ENCODE results near the gene MECP2.

MECP2 gene

GRCh38 chrX:154131955-154132354 lies 34.4 kb upstream of the MECP2 start:
- Histone ChIP-seq H3K36me3 (ENCODE audit: control insufficient read depth, insufficient read depth, low read length) (no peaks in the 10 kb centered on the region), H3K27ac (ENCODE audit: low read length) (no peak overlapping the region), H3K4me1 (ENCODE audit: control insufficient read depth, insufficient read depth, low read length) (no peaks in the 10 kb centered on the region), H3K27me3 (ENCODE audit: control insufficient read depth, insufficient read depth, low read length) (no peaks in the 10 kb centered on the region), H3K9me3 (ENCODE audit: control insufficient read depth, insufficient read depth, low read length) (no peaks in the 10 kb centered on the region), H3K4me3 (ENCODE audit: low read length) (no peak overlapping the region)
- no CpG with 5 or more reads among the region's 4 CpGs for WGBS (ENCODE audit: insufficient coverage, insufficient read length)
- no peak for DNase-seq (ENCODE audit: low read depth, low spot score)

DNA sequence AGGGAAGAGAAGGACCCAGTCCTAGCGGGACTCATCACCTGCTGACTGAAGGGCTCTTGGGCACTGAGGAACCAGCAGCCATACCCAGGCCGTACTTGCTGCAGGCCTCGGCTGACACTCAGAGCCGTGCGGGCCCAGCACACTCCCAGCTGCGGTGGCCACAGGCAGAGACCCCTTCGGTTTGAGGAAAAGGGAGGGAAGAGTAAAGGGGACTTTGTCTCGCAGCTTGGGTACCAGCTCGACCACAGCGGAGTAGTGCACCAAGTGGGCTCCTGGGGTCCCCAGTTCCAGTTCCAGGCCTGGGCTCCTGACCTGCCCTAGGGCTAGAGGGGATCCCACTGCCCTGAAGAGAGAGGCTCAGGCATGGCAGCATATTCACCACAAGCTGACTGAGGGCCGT lies 28.6 kb upstream of the MECP2 start:
- DNase-seq (ENCODE audit: low read depth, low spot score): no peak
- Histone ChIP-seq H3K36me3 (ENCODE audit: control insufficient read depth, insufficient read depth, low read length) (no peaks in the 10 kb centered on the region), H3K4me3 (ENCODE audit: low read length) (no peak overlapping the region), H3K27ac (ENCODE audit: low read length) (no peak overlapping the region), H3K27me3 (ENCODE audit: control insufficient read depth, insufficient read depth, low read length) (no peaks in the 10 kb centered on the region), H3K4me1 (ENCODE audit: control insufficient read depth, insufficient read depth, low read length) (no peaks in the 10 kb centered on the region), H3K9me3 (ENCODE audit: control insufficient read depth, insufficient read depth, low read length) (no peaks in the 10 kb centered on the region)
- WGBS (ENCODE audit: insufficient coverage, insufficient read length): no CpG with 5 or more reads among the region's 11 CpGs

- Histone ChIP-seq H3K4me1 (ENCODE audit: control insufficient read depth, insufficient read depth, low read length) (no peaks in the 10 kb centered on the region), H3K4me3 (ENCODE audit: low read length) (no peak overlapping the region), H3K36me3 (ENCODE audit: control insufficient read depth, insufficient read depth, low read length) (no peaks in the 10 kb centered on the region), H3K27ac (ENCODE audit: low read length) (no peak overlapping the region), H3K27me3 (ENCODE audit: control insufficient read depth, insufficient read depth, low read length) (no peaks in the 10 kb centered on the region), H3K9me3 (ENCODE audit: control insufficient read depth, insufficient read depth, low read length) (no peaks in the 10 kb centered on the region)
- DNase-seq (ENCODE audit: low read depth, low spot score): no peak
- no CpG with 5 or more reads among the region's 30 CpGs for WGBS (ENCODE audit: insufficient coverage, insufficient read length)
These were observed 28.0 kb upstream of the MECP2 start for GRCh38 chrX:154125391-154126040.

GRCh38 chrX:154123241-154124219 lies 26.0 kb upstream of the MECP2 start:
- no peak for DNase-seq (ENCODE audit: low read depth, low spot score)
- Histone ChIP-seq H3K27me3 (ENCODE audit: control insufficient read depth, insufficient read depth, low read length) (no peaks in the 10 kb centered on the region), H3K4me1 (ENCODE audit: control insufficient read depth, insufficient read depth, low read length) (no peaks in the 10 kb centered on the region), H3K27ac (ENCODE audit: low read length) (no peak overlapping the region), H3K36me3 (ENCODE audit: control insufficient read depth, insufficient read depth, low read length) (no peaks in the 10 kb centered on the region), H3K4me3 (ENCODE audit: low read length) (no peak overlapping the region), H3K9me3 (ENCODE audit: control insufficient read depth, insufficient read depth, low read length) (no peaks in the 10 kb centered on the region)
- no CpG with 5 or more reads among the region's 22 CpGs for WGBS (ENCODE audit: insufficient coverage, insufficient read length)

DNA sequence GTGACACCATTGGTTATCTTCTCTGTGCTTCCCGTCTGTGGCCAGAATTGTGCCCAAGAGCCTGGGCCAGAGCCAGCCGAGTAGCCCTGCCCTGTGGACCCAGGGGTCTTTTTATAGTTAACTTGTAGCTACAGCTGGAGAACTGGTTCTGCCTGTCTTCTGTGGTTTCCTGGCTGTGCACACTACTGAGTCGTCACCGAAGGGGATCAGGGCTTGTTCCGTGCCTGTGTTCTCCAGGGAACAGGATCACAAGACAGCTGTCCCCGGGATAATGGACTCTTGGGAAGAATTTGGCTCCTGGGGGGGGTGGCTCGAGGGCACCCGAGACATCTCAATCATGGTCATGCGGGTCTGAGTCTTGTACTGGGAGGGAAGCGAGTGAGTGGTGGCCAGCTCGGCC lies 24.4 kb upstream of the MECP2 start:
- H3K4me1 ChIP-seq (ENCODE audit: control insufficient read depth, insufficient read depth, low read length): no peaks in the 10 kb centered on the region
- no peak for DNase-seq (ENCODE audit: low read depth, low spot score)
- no peaks in the 10 kb centered on the region for H3K36me3 ChIP-seq (ENCODE audit: control insufficient read depth, insufficient read depth, low read length)
- H3K27me3 ChIP-seq (ENCODE audit: control insufficient read depth, insufficient read depth, low read length): no peaks in the 10 kb centered on the region
- H3K27ac ChIP-seq (ENCODE audit: low read length): no peak overlapping the region
- WGBS (ENCODE audit: insufficient coverage, insufficient read length): no CpG with 5 or more reads among the region's 11 CpGs
- H3K4me3 ChIP-seq (ENCODE audit: low read length): no peak overlapping the region
- H3K9me3 ChIP-seq (ENCODE audit: control insufficient read depth, insufficient read depth, low read length): no peaks in the 10 kb centered on the region

DNA sequence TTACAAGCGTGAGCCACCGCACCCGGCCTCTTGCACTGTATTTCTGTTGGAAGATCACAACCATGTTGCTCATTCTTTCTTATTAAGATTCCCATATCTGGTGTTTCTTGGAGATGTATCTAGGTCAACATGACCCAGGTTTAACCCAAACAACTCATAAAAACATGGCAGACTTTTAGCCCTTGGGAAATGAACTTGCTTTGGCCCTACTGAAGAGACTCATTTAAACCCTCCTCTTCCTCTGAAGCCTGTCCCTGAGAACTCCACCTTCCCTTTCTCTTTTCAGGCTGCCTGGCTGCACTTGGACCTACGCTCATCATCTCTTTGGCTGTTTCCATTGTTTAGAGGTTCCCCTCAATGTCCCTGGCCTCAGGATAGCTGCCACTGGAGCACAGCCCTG lies 23.7 kb upstream of the MECP2 start:
- DNase-seq (ENCODE audit: low read depth, low spot score): no peak
- WGBS (ENCODE audit: insufficient coverage, insufficient read length): no CpG with 5 or more reads among the region's 4 CpGs

GRCh38 chrX:154120567-154120966 lies 23.1 kb upstream of the MECP2 start:
- no peaks in the 10 kb centered on the region for H3K4me1 ChIP-seq (ENCODE audit: control insufficient read depth, insufficient read depth, low read length)
- WGBS (ENCODE audit: insufficient coverage, insufficient read length): no CpG with 5 or more reads among the region's 3 CpGs
- no peak for DNase-seq (ENCODE audit: low read depth, low spot score)

More for the DNA sequence above, 23.7 kb upstream of the MECP2 start:
- no peaks in the 10 kb centered on the region for H3K9me3 ChIP-seq (ENCODE audit: control insufficient read depth, insufficient read depth, low read length)
- no peaks in the 10 kb centered on the region for H3K36me3 ChIP-seq (ENCODE audit: control insufficient read depth, insufficient read depth, low read length)
- no peaks in the 10 kb centered on the region for H3K4me1 ChIP-seq (ENCODE audit: control insufficient read depth, insufficient read depth, low read length)
- no peak overlapping the region for H3K27ac ChIP-seq (ENCODE audit: low read length)
- H3K27me3 ChIP-seq (ENCODE audit: control insufficient read depth, insufficient read depth, low read length): no peaks in the 10 kb centered on the region
- no peak overlapping the region for H3K4me3 ChIP-seq (ENCODE audit: low read length)

GRCh38 chrX:154117566-154117965 lies 20.0 kb upstream of the MECP2 start:
- Histone ChIP-seq H3K27ac (ENCODE audit: low read length) (no peak overlapping the region), H3K27me3 (ENCODE audit: control insufficient read depth, insufficient read depth, low read length) (no peaks in the 10 kb centered on the region), H3K4me1 (ENCODE audit: control insufficient read depth, insufficient read depth, low read length) (no peaks in the 10 kb centered on the region), H3K9me3 (ENCODE audit: control insufficient read depth, insufficient read depth, low read length) (no peaks in the 10 kb centered on the region), H3K36me3 (ENCODE audit: control insufficient read depth, insufficient read depth, low read length) (no peaks in the 10 kb centered on the region), H3K4me3 (ENCODE audit: low read length) (no peak overlapping the region)
- WGBS (ENCODE audit: insufficient coverage, insufficient read length): no CpG with 5 or more reads among the region's 6 CpGs
- DNase-seq (ENCODE audit: low read depth, low spot score): no peak

More at GRCh38 chrX:154120567-154120966, 23.1 kb upstream of the MECP2 start:
- Histone ChIP-seq H3K27ac (ENCODE audit: low read length) (no peak overlapping the region), H3K4me3 (ENCODE audit: low read length) (no peak overlapping the region), H3K27me3 (ENCODE audit: control insufficient read depth, insufficient read depth, low read length) (no peaks in the 10 kb centered on the region), H3K36me3 (ENCODE audit: control insufficient read depth, insufficient read depth, low read length) (no peaks in the 10 kb centered on the region), H3K9me3 (ENCODE audit: control insufficient read depth, insufficient read depth, low read length) (no peaks in the 10 kb centered on the region)

DNA sequence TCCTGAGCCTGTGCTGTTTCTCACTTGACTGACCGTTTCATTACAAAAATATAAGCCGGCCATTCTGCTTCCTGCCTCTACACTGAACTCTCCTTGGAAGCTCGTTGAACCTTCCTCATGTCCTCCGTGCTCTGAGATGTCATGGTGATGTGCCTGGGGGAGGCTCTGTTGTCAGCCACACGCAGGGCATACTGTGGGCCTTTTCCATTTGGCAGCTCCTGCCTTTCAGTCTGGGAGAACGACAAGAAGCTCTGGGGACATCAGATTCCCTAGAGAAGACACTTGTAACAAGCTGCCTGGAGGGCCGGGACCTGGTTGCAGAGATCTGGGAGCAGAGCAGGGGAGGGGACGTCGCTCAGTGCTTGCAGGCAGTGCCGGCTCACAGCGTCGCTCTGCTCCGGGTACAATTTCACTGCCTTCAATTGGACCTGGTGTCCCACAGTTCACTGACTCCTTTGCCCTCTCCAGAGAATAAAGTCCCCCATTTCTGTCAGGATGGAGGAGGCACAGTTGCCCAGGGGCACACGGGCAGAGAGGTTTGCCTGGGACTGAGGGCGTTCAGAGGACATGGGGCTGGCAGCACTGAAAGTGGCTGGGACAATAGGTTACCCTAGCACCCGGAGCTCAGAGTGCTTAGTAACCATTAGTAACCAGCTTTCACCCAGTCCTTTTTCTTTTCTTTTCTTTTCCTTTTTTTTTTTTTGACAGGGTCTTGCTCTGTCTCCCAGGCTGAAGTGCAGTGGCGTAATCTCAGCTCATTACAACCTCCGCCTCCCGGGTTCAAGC lies 19.1 kb upstream of the MECP2 start:
- no peak for DNase-seq (ENCODE audit: low read depth, low spot score)
- Histone ChIP-seq H3K27me3 (ENCODE audit: control insufficient read depth, insufficient read depth, low read length) (no peaks in the 10 kb centered on the region), H3K9me3 (ENCODE audit: control insufficient read depth, insufficient read depth, low read length) (no peaks in the 10 kb centered on the region), H3K4me3 (ENCODE audit: low read length) (no peak overlapping the region), H3K4me1 (ENCODE audit: control insufficient read depth, insufficient read depth, low read length) (no peaks in the 10 kb centered on the region), H3K27ac (ENCODE audit: low read length) (no peak overlapping the region), H3K36me3 (ENCODE audit: control insufficient read depth, insufficient read depth, low read length) (no peaks in the 10 kb centered on the region)
- no CpG with 5 or more reads among the region's 19 CpGs for WGBS (ENCODE audit: insufficient coverage, insufficient read length)

DNA sequence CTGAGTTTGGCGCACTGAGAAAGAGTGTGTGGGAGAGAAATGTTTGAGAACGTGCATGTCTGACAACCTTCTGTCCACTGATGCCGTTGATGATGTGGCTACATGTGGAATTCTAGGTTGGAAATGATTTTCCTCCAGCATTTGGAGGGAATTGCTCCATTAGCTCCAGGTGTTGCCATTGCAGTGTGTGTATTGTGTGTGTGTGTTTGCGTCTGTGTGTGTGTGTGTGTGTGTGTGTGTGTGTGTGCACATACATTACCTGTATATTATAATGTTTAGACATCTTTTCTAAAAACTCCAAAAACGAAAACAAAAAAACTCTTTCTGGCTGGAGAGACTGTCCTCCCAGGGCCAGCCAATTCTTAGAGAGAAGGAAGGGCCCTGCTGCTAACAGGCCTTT lies 18.2 kb upstream of the MECP2 start:
- H3K4me3 ChIP-seq (ENCODE audit: low read length): no peak overlapping the region
- no peaks in the 10 kb centered on the region for H3K36me3 ChIP-seq (ENCODE audit: control insufficient read depth, insufficient read depth, low read length)
- no peaks in the 10 kb centered on the region for H3K4me1 ChIP-seq (ENCODE audit: control insufficient read depth, insufficient read depth, low read length)
- WGBS (ENCODE audit: insufficient coverage, insufficient read length): no CpG with 5 or more reads among the region's 5 CpGs
- no peaks in the 10 kb centered on the region for H3K27me3 ChIP-seq (ENCODE audit: control insufficient read depth, insufficient read depth, low read length)
- H3K9me3 ChIP-seq (ENCODE audit: control insufficient read depth, insufficient read depth, low read length): no peaks in the 10 kb centered on the region
- DNase-seq (ENCODE audit: low read depth, low spot score): no peak
- no peak overlapping the region for H3K27ac ChIP-seq (ENCODE audit: low read length)

All from iPS DF 6.9 (cell line).